T-helper 1 cell treated with Interleukin-12 subunit alpha and Interleukin-12 subunit beta and Interleukin-4 antibody, amounts not matched to agents 30 μg/mL and 1 μg/mL, for 36 hours (primary cell): ENCODE data around the gene MTCL3.

ENCODE experiments used
- H3K27ac Mint-ChIP-seq: one replicate; pipeline ENCODE4 v1.8.0; 2021; ENCODE audit warnings: mild to moderate bottlenecking, mixed read lengths
- H3K27me3 Mint-ChIP-seq: one replicate; pipeline ENCODE4 v1.8.0; 2021; ENCODE audit warnings: low read depth, mixed read lengths
- H3K36me3 Mint-ChIP-seq: one replicate; pipeline ENCODE4 v1.8.0; 2021; ENCODE audit warnings: low read depth, mixed read lengths
- H3K4me1 Mint-ChIP-seq: one replicate; pipeline ENCODE4 v1.8.0; 2021; ENCODE audit warnings: low read depth, mixed read lengths
- H3K4me3 Mint-ChIP-seq: one replicate; pipeline ENCODE4 v1.8.0; 2021; ENCODE audit warnings: mild to moderate bottlenecking, moderate library complexity, mixed read lengths
- H3K9me3 Mint-ChIP-seq: one replicate; pipeline ENCODE4 v1.8.0; 2021; ENCODE audit warnings: mixed read lengths

The MTCL3 gene

DNA sequence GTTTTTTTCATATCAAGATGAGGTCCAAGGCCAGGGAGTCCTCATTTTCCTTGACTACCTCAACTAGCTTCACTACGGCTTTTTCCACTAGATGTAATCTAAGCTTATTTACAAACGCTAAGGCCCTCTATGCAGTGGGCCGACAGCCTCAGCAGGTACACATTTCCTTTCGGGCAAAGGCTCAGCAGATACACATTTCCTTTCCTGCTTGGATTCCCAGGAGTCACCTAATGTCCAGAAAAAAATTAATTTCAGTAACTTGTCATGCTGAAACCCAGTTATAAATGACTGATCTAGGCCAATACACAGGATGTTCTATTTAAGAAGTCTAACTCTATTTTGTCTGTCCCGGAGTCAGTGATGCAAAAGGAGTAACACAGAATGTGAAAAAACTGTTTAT, 52.7 kb downstream of the MTCL3 start:
- Mint-ChIP-seq H3K4me1 (peaks cover 4% of the 10 kb centered on the region), H3K27me3 (no peaks in the 10 kb centered on the region), H3K9me3 (no peaks in the 10 kb centered on the region), H3K36me3 (peaks cover 10% of the 10 kb centered on the region), H3K4me3 (no peak overlapping the region), H3K27ac (no peak overlapping the region)

DNA sequence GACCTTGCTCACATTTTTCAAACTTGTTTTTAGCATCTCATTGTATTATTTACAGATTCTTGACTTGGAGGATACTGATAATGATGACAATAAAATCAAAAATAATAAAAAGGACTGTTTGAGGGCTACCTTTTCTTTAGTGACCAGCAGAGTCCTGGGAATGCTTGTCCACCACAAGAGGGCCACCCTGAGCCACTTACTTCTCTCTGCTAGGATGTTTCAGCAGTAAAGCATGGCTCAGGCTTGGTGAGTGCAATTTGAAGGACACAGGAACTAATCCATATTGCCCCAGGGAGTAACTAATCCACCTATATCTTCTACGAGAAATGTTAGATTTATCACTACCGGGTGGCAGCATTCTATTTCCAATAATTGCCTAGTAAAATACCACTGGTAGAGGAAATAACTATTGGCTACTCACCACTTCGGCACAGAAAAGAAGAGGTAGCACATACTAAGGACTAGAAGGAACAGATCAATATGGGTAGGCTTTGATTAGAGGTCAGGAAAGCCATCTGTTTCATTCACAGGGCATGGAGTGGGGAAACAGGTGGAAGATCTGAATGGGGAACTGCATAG, 54.2 kb downstream of the MTCL3 start:
- Mint-ChIP-seq H3K27me3 (no peaks in the 10 kb centered on the region), H3K9me3 (no peaks in the 10 kb centered on the region), H3K4me1 (peaks cover 15% of the 10 kb centered on the region), H3K27ac (no peak overlapping the region), H3K4me3 (no peak overlapping the region), H3K36me3 (peaks cover 6% of the 10 kb centered on the region)

DNA sequence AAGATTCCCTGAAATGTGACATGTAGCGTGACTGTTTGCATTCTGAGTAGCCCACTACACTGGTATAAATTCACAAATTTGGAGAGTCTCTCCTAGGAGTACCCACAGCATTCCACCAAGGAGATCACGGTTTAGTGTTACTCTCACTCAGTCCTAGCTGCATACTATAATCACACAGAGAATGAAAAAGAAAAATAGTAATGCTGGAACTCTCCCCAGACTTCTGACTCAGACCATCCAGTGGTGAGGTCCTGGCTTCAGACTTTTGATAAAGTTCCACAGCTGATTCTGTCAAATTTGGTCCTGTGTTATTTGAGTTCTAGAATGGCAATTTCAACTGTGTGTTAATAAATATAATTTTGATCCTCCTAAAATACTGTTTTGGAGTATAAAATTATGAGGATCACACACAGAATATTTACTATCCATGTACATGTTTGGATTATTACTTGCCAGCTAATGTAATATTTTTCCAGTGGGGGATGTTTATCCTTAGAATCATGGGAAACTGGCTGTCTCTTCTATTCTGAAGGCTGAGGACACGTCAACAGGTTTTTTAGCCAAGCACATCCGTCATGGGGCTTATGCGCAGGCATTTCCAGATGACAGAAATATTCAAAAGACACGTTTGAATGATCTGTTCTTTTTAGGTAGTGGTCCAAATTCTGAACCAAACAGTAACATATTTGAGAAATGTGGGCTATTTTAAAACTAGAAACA, 54.8 kb downstream of the MTCL3 start:
- Mint-ChIP-seq H3K4me3 (no peak overlapping the region), H3K27ac (no peak overlapping the region), H3K9me3 (no peaks in the 10 kb centered on the region), H3K27me3 (no peaks in the 10 kb centered on the region), H3K36me3 (peaks cover 4% of the 10 kb centered on the region), H3K4me1 (peaks cover 19% of the 10 kb centered on the region)

DNA sequence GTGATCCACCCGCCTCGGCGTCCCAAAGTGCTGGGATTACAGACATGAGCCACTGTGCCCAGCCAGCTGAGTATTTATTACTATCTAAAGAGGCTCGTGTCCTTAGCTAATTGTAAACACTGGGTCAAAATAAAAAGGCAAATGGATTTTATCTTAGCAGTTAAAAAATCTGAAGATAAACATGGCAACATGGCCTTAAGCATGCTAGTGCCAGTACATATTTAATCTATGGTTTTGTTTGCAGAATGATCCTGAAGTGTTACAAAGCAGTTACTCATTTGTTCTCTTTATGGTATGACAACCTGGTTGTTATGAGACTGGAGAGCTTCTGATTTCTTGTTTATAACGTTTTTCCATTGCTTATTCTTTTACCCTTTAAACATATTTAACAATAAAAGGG, 56.1 kb downstream of the MTCL3 start:
- Mint-ChIP-seq H3K27me3 (no peaks in the 10 kb centered on the region), H3K4me1 (peaks cover 19% of the 10 kb centered on the region), H3K27ac (no peak overlapping the region), H3K9me3 (no peaks in the 10 kb centered on the region), H3K4me3 (no peak overlapping the region), H3K36me3 (peaks cover 4% of the 10 kb centered on the region)

DNA sequence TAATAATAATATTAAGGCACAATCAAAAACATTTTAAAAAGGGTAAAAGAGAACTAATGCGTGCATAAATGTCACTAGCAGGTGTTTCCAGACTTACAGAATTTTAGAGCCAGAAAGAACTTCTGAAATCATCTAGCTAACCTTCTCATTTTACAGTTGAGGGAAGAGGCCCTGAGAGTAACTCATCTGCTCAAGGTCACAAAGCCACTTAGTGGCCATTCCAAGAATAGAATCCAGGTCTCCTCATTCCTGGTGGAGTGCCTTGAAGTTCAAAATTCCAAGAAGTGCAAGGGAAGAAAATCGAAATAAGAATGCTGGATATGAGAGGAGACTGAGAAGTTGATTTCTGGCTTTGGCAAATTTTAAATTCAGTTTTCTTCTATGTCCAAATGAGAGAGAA, 56.8 kb downstream of the MTCL3 start:
- H3K27ac Mint-ChIP-seq, result no peak overlapping the region
- H3K4me1 Mint-ChIP-seq, result peaks cover 19% of the 10 kb centered on the region
- no peaks in the 10 kb centered on the region for H3K9me3 Mint-ChIP-seq
- H3K36me3 Mint-ChIP-seq, result peaks cover 4% of the 10 kb centered on the region
- no peak overlapping the region for H3K4me3 Mint-ChIP-seq
- H3K27me3 Mint-ChIP-seq, result no peaks in the 10 kb centered on the region

DNA sequence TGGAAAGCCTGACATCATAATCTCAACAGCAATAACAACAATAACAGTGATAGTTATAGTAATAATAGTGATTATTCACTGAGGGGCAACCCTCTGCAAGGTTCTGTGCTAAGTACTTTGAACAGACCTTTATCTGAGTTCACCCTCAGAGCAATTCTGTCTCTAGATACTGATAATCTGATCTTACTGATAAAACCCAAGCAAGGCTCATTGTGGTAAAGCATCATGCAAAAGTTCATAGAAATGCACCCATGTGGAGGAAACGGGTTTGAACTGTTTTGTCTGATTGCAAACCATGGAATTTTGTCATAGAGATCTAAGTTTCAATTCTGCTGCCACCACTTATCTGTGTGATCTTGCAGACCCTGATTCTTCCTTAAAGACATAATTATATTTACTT, 58.7 kb downstream of the MTCL3 start:
- Mint-ChIP-seq H3K27me3 (no peaks in the 10 kb centered on the region), H3K27ac (no peak overlapping the region), H3K4me3 (no peak overlapping the region), H3K9me3 (no peaks in the 10 kb centered on the region), H3K4me1 (peaks cover 22% of the 10 kb centered on the region), H3K36me3 (peaks cover 4% of the 10 kb centered on the region)

DNA sequence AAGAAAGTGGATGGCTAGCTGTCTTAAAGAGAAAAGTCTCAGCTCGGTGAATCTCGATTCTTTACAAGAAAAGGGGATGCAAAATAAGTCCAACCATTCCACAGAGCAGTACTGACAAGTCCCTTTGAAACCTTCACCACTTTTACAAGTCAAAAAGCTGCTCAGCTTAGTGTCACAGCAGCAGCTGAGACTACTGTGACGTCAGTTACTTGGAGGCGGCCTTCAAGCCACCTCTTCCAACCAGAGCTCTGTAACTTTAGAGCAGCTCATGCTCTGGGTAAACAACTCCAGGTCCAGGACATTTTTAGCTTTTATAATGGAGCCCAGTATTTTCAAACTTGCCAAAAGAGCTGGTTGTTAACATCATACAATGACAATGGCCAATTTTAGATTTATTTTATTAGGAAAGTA, 59.9 kb downstream of the MTCL3 start, which contains the start of gene KIAA0408:
TSS of gene KIAA0408 (minus strand) at position 159 of the 411 bp plus-strand sequence. CDS start 5,408 bp downstream, outside the sequence.
- no peak within 1 kb of the TSS for H3K27ac Mint-ChIP-seq
- H3K27me3 Mint-ChIP-seq, result no peaks in the 10 kb centered on the region
- peaks cover 2% of the 10 kb centered on the region for H3K36me3 Mint-ChIP-seq
- H3K4me3 Mint-ChIP-seq, result no peak within 1 kb of the TSS
- H3K4me1 Mint-ChIP-seq, result peaks cover 18% of the 10 kb centered on the region
- no peaks in the 10 kb centered on the region for H3K9me3 Mint-ChIP-seq

DNA sequence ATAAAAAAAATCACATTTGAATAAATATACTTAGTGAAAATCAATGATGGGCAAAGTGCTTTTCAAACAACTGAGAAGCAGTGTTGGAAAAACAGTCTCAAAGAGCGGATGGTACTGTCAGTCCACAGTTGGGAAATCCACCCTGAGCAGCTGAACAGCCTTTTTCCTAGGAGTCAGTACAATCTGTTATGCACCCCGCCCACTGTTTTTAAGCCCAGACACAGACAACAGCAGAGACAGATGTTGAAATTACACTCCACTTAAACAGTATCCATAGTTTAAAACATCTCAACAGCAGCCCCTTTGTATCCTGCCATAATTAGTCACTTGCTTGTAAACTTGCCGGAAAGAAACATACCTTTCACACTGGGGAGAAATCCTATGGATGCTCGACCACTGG, 60.3 kb downstream of the MTCL3 start:
- Mint-ChIP-seq H3K36me3 (peaks cover 2% of the 10 kb centered on the region), H3K27me3 (no peaks in the 10 kb centered on the region), H3K27ac (no peak overlapping the region), H3K9me3 (no peaks in the 10 kb centered on the region), H3K4me3 (no peak overlapping the region), H3K4me1 (peaks cover 18% of the 10 kb centered on the region)

DNA sequence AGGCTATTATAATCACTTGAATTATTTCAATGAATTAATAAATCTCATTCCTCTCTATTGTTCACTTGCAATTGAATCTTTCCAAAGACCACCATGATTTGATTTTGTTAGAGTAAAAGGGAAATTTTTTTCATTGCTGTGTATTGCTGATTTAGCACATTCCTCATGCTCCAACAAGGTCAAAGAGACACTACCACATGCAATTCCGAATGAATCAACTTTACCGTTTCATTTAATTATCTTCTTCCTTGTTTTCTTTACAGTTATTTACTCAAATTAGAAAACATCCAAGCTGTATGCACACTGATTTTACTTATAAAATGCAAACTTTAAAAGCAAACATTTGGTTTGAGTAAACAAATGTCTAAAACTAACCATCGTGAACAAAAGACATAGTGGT, 60.9 kb downstream of the MTCL3 start:
- Mint-ChIP-seq H3K36me3 (peaks cover 4% of the 10 kb centered on the region), H3K27ac (no peak overlapping the region), H3K9me3 (no peaks in the 10 kb centered on the region), H3K4me1 (peaks cover 18% of the 10 kb centered on the region), H3K27me3 (no peaks in the 10 kb centered on the region), H3K4me3 (no peak overlapping the region)

DNA sequence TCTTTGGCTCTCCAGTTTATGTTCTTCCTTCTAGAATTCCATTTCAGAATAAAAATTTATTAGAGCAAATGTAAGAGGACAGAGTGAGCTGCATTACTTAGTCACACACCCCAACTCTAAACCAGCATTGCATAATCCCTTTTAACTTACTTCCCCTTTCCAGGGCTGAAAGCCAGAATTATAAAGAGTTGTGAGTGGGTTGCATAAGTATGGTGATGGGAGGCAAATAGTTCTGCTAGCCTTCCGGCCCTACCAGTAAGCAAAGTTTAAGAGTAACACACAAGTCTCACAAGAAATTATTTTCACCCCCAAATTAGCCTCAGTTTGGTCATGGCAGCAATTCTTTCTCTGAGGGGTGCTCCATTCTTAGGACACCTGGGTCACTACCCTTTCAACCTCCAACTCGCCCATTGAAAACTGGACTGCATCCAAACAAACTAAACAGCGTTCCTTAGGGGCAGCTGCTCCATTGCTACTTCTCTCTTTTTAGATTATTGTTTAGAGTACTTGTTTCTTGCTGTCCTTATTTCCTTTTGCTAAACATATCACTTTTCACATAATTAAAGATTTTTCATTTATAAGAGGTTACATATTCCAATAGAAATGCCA, 61.6 kb downstream of the MTCL3 start:
- peaks cover 4% of the 10 kb centered on the region for H3K36me3 Mint-ChIP-seq
- H3K4me3 Mint-ChIP-seq, result no peak overlapping the region
- H3K9me3 Mint-ChIP-seq, result no peaks in the 10 kb centered on the region
- H3K27me3 Mint-ChIP-seq, result no peaks in the 10 kb centered on the region
- H3K4me1 Mint-ChIP-seq, result peaks cover 18% of the 10 kb centered on the region
- no peak overlapping the region for H3K27ac Mint-ChIP-seq

DNA sequence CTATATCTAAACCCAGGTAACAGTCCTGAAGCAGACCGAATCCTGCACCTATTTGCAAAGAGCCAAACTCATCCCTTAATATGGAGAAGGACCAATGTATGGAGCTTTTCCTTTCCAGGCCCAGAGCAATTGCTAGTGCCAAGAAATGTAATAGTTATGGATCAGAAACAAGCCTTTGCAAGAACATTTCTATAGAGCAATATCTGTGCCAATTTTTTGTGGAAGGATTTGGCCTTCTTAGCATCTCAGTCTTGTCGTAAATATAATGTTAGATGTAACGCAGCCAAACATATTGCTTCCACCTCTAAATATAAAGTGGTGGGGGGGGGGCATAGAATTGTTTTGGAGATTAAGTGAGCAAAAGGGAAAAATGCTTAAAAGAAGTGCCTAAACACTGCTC, 62.7 kb downstream of the MTCL3 start:
- no peak overlapping the region for H3K27ac Mint-ChIP-seq
- no peak overlapping the region for H3K4me3 Mint-ChIP-seq
- H3K36me3 Mint-ChIP-seq, result peaks cover 5% of the 10 kb centered on the region
- no peaks in the 10 kb centered on the region for H3K27me3 Mint-ChIP-seq
- peaks cover 18% of the 10 kb centered on the region for H3K4me1 Mint-ChIP-seq
- no peaks in the 10 kb centered on the region for H3K9me3 Mint-ChIP-seq

DNA sequence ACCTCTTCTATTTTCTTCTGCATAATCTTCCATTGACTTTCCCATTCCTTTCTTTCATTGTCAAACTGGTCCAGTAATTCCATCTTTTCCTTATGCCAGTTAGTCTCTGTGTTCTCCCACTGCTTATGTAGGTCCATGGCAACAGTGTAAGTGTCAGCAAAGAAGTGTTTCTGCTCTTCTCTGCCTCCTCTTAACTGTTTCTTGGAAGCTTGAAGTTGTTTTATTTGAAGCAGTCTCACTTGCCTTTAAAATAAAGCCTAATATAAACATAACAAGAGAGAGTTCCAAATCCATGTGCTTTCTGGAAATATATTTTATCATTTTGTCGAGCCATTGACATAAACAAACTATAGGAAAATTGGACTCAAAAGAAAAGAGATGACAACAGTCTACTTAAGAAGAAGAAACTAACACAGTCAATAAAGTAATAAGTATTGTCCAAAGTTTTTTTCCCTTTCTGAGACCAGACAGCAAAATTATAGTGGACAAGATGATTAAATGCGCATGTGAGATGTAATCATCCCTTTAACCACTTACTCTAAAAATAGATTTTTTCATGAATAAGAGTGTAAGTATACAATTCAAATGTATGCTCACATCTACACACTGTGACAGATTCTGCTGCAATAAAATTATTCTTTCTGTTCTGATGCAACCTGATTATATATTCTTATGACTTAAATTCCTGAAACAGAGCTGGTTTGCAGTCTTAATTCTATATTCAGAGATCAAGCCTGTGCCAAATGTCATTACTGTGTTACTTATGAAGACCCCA, 65.1 kb downstream of the MTCL3 start:
- no peaks in the 10 kb centered on the region for H3K27me3 Mint-ChIP-seq
- H3K4me1 Mint-ChIP-seq, result peaks cover 3% of the 10 kb centered on the region
- no peak overlapping the region for H3K4me3 Mint-ChIP-seq
- peaks cover 5% of the 10 kb centered on the region for H3K36me3 Mint-ChIP-seq
- no peaks in the 10 kb centered on the region for H3K9me3 Mint-ChIP-seq
- H3K27ac Mint-ChIP-seq, result no peak overlapping the region

DNA sequence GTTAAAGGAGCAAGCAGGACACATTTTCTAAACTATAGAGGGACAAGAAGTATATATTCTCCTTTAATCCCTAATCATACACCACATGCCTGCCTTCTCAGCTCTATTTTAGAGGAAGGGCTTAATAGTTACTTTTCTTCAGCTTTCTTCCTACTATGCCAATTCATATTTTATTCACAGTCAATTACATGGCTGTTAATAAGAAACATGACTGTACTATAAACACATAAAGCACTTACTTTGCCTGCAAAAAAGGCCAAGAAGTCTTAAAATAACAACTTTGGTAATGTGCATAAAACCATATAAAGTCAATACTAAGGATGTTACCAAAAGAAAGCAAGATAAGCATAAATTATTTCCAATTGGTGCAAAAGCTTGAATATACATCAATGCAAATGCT, 66.3 kb downstream of the MTCL3 start:
- no peaks in the 10 kb centered on the region for H3K9me3 Mint-ChIP-seq
- H3K36me3 Mint-ChIP-seq, result peaks cover 9% of the 10 kb centered on the region
- H3K4me3 Mint-ChIP-seq, result no peak overlapping the region
- H3K4me1 Mint-ChIP-seq, result peaks cover 3% of the 10 kb centered on the region
- no peak overlapping the region for H3K27ac Mint-ChIP-seq
- H3K27me3 Mint-ChIP-seq, result no peaks in the 10 kb centered on the region

DNA sequence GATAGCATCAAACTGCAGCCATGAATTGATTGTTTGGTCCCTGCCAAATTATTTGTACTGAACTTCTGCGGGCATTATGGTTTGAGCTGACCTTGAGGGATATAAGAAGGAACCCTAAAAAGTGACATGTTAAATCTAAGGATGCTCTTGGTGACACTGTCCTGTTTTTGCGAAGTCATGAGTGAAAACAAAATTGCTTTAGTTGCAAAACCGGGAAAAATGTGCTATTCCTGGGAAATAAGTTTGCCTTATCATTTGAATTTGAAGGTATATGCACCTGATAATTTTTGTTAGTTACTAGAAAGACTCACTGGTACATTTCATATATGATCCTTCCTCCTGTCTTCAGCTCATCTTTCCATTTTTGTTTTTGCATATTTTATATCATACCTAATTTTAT, 67.7 kb downstream of the MTCL3 start:
- Mint-ChIP-seq H3K9me3 (no peaks in the 10 kb centered on the region), H3K27me3 (no peaks in the 10 kb centered on the region), H3K27ac (no peak overlapping the region)

More for the DNA sequence above, 67.7 kb downstream of the MTCL3 start:
- Mint-ChIP-seq H3K4me1 (peaks cover 3% of the 10 kb centered on the region), H3K36me3 (peaks cover 14% of the 10 kb centered on the region), H3K4me3 (no peak overlapping the region)
